Trophoblast cell (in vitro differentiated cells and primary cell): ENCODE results near the gene HLTF.

ENCODE experiments used
- DNase-seq, 2 donors: peaks; one replicate each; pipeline ENCODE4 v3.0.0-alpha.2; 2016
- H2AFZ ChIP-seq: 2 replicates; pipeline ENCODE4 v1.6.1; 2013; ENCODE audit warnings: low read length, moderate library complexity, mild to moderate bottlenecking; ENCODE audit not compliant: insufficient read depth, poor library complexity
- H2AK5ac ChIP-seq: 2 replicates; pipeline ENCODE4 v1.6.1; 2013; ENCODE audit warnings: mild to moderate bottlenecking, low read length
- H2BK120ac ChIP-seq: 2 replicates; pipeline ENCODE4 v1.6.1; 2013; ENCODE audit warnings: low read length, mild to moderate bottlenecking, moderate library complexity; ENCODE audit not compliant: insufficient read depth, poor library complexity
- H2BK12ac ChIP-seq: 2 replicates; pipeline ENCODE4 v1.6.1; 2013; ENCODE audit warnings: mild to moderate bottlenecking, low read length, moderate library complexity
- H2BK5ac ChIP-seq: 2 replicates; pipeline ENCODE4 v1.6.1; 2013; ENCODE audit warnings: low read length, low read depth, moderate library complexity, mild to moderate bottlenecking; ENCODE audit not compliant: poor library complexity
- H3K14ac ChIP-seq: 2 replicates; pipeline ENCODE4 v1.6.1; 2013; ENCODE audit warnings: mild to moderate bottlenecking, low read length
- H3K18ac ChIP-seq: 2 replicates; pipeline ENCODE4 v1.6.1; 2013; ENCODE audit warnings: mild to moderate bottlenecking, low read length
- H3K23ac ChIP-seq: 2 replicates; pipeline ENCODE4 v1.6.1; 2013; ENCODE audit warnings: low read length
- H3K27ac ChIP-seq: 2 replicates; pipeline ENCODE4 v1.5.1; 2013; ENCODE audit warnings: low read depth, mild to moderate bottlenecking, inconsistent platforms, low read length, moderate library complexity
- H3K27me3 ChIP-seq: 2 replicates; pipeline ENCODE4 v1.6.1; 2013; ENCODE audit warnings: inconsistent platforms, mild to moderate bottlenecking, low read length, moderate library complexity; ENCODE audit not compliant: insufficient read depth
- H3K36me3 ChIP-seq, 2 experiments: 1 replicate in 1 of 2; 2 replicates in 1 of 2; pipeline ENCODE4 v1.6.1; 2013; ENCODE audit warnings: low read length in 2 of 2, mild to moderate bottlenecking in 2 of 2, moderate library complexity in 1 of 2; ENCODE audit not compliant: insufficient read depth in 2 of 2, control insufficient read depth in 1 of 2
- H3K4ac ChIP-seq: 2 replicates; pipeline ENCODE4 v1.6.1; 2013; ENCODE audit warnings: low read depth, mild to moderate bottlenecking, low read length, moderate library complexity
- H3K4me1 ChIP-seq, 2 experiments: 1 replicate in 1 of 2; 2 replicates in 1 of 2; pipeline ENCODE4 v1.6.1; 2013; ENCODE audit warnings: low read length in 2 of 2, mild to moderate bottlenecking in 2 of 2, moderate library complexity in 1 of 2; ENCODE audit not compliant: insufficient read depth in 2 of 2, control insufficient read depth in 1 of 2
- H3K4me2 ChIP-seq: 2 replicates; pipeline ENCODE4 v1.6.1; 2013; ENCODE audit warnings: inconsistent platforms, mild to moderate bottlenecking, low read length, moderate library complexity
- H3K4me3 ChIP-seq: 2 replicates; pipeline ENCODE4 v1.5.1; 2013; ENCODE audit warnings: mild to moderate bottlenecking, low read depth, low read length, inconsistent platforms
- H3K79me1 ChIP-seq: one replicate; pipeline ENCODE4 v1.6.1; 2013; ENCODE audit warnings: low read length
- H3K79me2 ChIP-seq: 2 replicates; pipeline ENCODE4 v1.6.1; 2013; ENCODE audit warnings: low read length, mild to moderate bottlenecking; ENCODE audit not compliant: control insufficient read depth, insufficient read depth, poor library complexity
- H3K9ac ChIP-seq: 2 replicates; pipeline ENCODE4 v1.6.1; 2013; ENCODE audit warnings: mild to moderate bottlenecking, low read length
- H3K9me3 ChIP-seq: 2 replicates; pipeline ENCODE4 v1.6.1; 2013; ENCODE audit warnings: low read depth, mild to moderate bottlenecking, control low read depth, inconsistent platforms, low read length; ENCODE audit not compliant: insufficient read depth
- H4K12ac ChIP-seq: 2 replicates; pipeline ENCODE4 v1.6.1; 2013; ENCODE audit warnings: low read depth, mild to moderate bottlenecking, low read length, moderate library complexity
- H4K8ac ChIP-seq: 2 replicates; pipeline ENCODE4 v1.6.1; 2013; ENCODE audit warnings: low read depth, mild to moderate bottlenecking, low read length, moderate library complexity
- H4K91ac ChIP-seq: one replicate; pipeline ENCODE4 v1.6.1; 2013; ENCODE audit warnings: low read depth, mild to moderate bottlenecking, low read length, moderate library complexity
- WGBS: extraction: QIAGEN DNeasy Blood & Tissue Kit; methylation state at CpG from one replicate; pipeline ENCODE4 v1.1.7; 2013; ENCODE audit warnings: missing lambda C conversion rate; ENCODE audit not compliant: insufficient read length, insufficient coverage; ENCODE audit errors: extremely low coverage; 5-methylcytosine and 5-hydroxymethylcytosine counted together

HLTF gene

DNA sequence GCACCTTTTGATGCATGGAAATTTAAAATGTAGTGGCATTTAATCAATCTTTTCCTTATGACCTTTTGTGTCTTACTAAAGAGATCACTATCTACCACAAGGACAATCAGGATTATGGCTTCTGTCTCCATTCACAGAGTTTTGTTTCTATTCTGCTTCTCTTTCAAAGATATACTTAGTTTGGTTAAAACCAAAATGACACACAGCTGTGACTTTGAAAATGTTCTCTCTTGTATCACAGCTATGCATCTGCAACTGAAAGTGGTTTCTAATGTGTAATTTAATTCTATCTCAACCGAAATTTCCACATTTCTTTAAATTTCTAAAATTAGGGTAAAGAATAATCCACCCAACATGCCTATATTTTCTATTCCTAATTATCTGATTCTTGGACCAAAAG lies 27.7 kb downstream of the HLTF start:
- H2AK5ac ChIP-seq, result no peak overlapping the region
- H4K8ac ChIP-seq, result no peak overlapping the region
- H3K23ac ChIP-seq, result no peak overlapping the region
- H3K27me3 ChIP-seq, result no peaks in the 10 kb centered on the region
- no peak overlapping the region for H3K4me2 ChIP-seq
- no peak overlapping the region for H3K27ac ChIP-seq
- no peak overlapping the region for H2BK12ac ChIP-seq
- no peak overlapping the region for H2BK5ac ChIP-seq
- no peak overlapping the region for H2AFZ ChIP-seq
- no peaks in the 10 kb centered on the region for H3K79me2 ChIP-seq
- H3K4me3 ChIP-seq, result no peak overlapping the region
- H4K12ac ChIP-seq, result no peak overlapping the region
- peaks cover 3 to 10% of the 10 kb centered on the region in 2 experiments for H3K36me3 ChIP-seq
- H3K4me1 ChIP-seq, result no peaks in the 10 kb centered on the region
- no peak overlapping the region for H2BK120ac ChIP-seq
- no peak overlapping the region for H3K9ac ChIP-seq
- no peak for DNase-seq
- no peak overlapping the region for H3K14ac ChIP-seq
- no peaks in the 10 kb centered on the region for H3K9me3 ChIP-seq
- H3K18ac ChIP-seq, result no peak overlapping the region
- H3K4ac ChIP-seq, result no peak overlapping the region
- H4K91ac ChIP-seq, result no peak overlapping the region
- no peaks in the 10 kb centered on the region for H3K79me1 ChIP-seq
- no CpG with 5 or more reads among the region's 1 CpG for WGBS

DNA sequence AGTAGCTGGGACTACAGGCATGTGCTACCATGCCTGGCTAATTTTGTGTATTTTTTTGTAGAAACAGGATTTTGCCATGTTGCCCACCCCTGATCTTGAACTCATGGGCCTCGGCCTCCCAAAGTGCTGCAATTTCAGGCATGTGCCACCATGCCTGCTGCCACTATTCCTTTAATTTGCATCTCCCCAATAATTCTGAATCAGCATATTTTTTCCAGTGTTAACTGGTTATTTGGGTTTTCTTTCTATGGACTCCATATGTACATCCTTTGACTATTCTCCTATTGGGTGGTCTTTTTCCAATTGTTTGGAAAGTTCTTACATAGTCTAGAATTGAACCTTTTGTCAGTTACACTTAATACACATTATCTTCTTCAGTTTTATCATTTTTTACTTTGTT lies 28.1 kb downstream of the HLTF start:
- DNase-seq, result no peak
- Histone ChIP-seq H3K36me3 (peaks cover 5 to 12% of the 10 kb centered on the region in 2 experiments), H3K9ac (no peak overlapping the region), H4K91ac (no peak overlapping the region), H4K8ac (no peak overlapping the region), H3K79me1 (no peaks in the 10 kb centered on the region), H2AK5ac (no peak overlapping the region), H3K23ac (no peak overlapping the region), H3K4ac (no peak overlapping the region), H2BK5ac (no peak overlapping the region), H2AFZ (no peak overlapping the region), H3K14ac (no peak overlapping the region), H3K79me2 (no peaks in the 10 kb centered on the region), H3K27me3 (no peaks in the 10 kb centered on the region), H3K4me1 (no peaks in the 10 kb centered on the region), H3K18ac (no peak overlapping the region), H3K4me2 (no peak overlapping the region), H4K12ac (no peak overlapping the region), H2BK120ac (no peak overlapping the region), H3K27ac (no peak overlapping the region), H3K4me3 (no peak overlapping the region), H3K9me3 (no peaks in the 10 kb centered on the region), H2BK12ac (no peak overlapping the region)
- no CpG with 5 or more reads among the region's 1 CpG for WGBS

DNA sequence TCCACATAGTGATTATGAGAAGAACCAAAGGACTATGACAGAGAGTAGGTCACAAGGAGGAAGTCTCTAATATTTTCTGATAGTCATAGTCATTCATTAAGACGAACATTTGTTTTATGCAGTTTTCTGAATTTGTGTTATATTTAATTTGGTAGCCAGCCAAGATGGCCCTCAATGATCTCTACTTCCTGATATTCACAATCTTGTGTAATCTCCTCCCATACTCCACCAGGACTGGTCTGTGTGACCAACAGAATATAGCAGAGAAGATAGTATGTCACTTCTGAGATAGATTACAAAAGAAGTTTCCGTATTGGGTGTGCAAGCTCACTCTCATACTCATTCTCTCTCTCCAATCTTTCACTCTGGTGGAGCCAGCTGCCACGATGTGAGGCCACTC lies 30.8 kb downstream of the HLTF start:
- WGBS, result no CpG with 5 or more reads among the region's 3 CpGs
- no peaks in the 10 kb centered on the region for H3K9me3 ChIP-seq
- no peaks in the 10 kb centered on the region for H3K79me2 ChIP-seq
- H3K23ac ChIP-seq, result no peak overlapping the region
- no peak overlapping the region for H3K4me2 ChIP-seq
- H4K91ac ChIP-seq, result no peak overlapping the region
- no peak overlapping the region for H3K27ac ChIP-seq
- DNase-seq, result no peak
- no peak overlapping the region for H3K18ac ChIP-seq
- no peak overlapping the region for H3K14ac ChIP-seq
- H3K79me1 ChIP-seq, result no peaks in the 10 kb centered on the region
- H3K4me3 ChIP-seq, result no peak overlapping the region
- no peak overlapping the region for H2BK5ac ChIP-seq
- H2BK120ac ChIP-seq, result no peak overlapping the region
- H4K12ac ChIP-seq, result no peak overlapping the region
- H3K4me1 ChIP-seq, result no peaks in the 10 kb centered on the region
- H4K8ac ChIP-seq, result no peak overlapping the region
- no peak overlapping the region for H3K4ac ChIP-seq
- no peak overlapping the region for H2AK5ac ChIP-seq
- no peak overlapping the region for H3K9ac ChIP-seq
- H3K27me3 ChIP-seq, result no peaks in the 10 kb centered on the region
- H2BK12ac ChIP-seq, result no peak overlapping the region
- peaks cover 11 to 14% of the 10 kb centered on the region in 2 experiments for H3K36me3 ChIP-seq
- H2AFZ ChIP-seq, result no peak overlapping the region

DNA sequence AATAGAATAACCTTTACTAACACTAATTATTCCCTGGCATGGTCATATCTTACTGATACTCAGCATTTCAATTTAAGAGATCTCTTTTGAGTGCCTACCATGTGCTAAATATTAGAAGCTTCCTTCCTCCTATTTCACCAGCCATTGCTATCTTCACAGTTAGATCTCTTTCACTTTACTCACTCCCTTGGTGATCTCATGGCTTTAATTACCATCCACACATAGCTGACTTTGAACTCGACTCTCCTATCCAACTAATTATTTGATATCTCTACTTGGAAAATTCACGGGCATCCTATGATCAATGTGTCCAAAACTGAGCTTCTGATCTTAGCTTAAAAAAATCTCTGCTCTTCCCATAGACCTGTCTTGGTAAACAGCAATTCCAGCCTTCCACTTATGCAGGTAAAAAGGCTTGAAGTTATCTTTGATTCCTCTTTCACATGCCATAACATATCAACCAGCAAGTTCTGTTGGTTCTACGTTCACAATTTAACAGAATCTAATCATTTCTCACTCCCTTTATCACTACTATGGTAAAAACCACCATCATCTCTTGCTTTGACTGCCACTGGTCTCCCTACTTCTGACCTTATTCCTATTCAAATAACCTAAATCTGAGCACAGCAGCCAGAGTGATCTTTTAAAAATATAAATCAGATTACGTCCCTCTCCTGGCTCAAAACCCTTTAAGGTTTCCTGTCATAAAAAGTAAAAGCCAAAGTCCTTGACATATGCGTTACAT lies 41.8 kb downstream of the HLTF start:
- H3K27me3 ChIP-seq, result no peaks in the 10 kb centered on the region
- H3K4ac ChIP-seq, result no peak overlapping the region
- H4K8ac ChIP-seq, result no peak overlapping the region
- H3K23ac ChIP-seq, result no peak overlapping the region
- no peak overlapping the region for H4K91ac ChIP-seq
- no peak overlapping the region for H2BK120ac ChIP-seq
- H3K18ac ChIP-seq, result no peak overlapping the region
- H3K4me1 ChIP-seq, result no peaks in the 10 kb centered on the region
- WGBS, result no CpG with 5 or more reads among the region's 5 CpGs
- no peak overlapping the region for H2AFZ ChIP-seq
- no peaks in the 10 kb centered on the region for H3K9me3 ChIP-seq
- H4K12ac ChIP-seq, result no peak overlapping the region
- peaks cover 0 to under 1% of the 10 kb centered on the region in 2 experiments for H3K36me3 ChIP-seq
- H2BK12ac ChIP-seq, result no peak overlapping the region
- H3K4me2 ChIP-seq, result no peak overlapping the region
- H3K14ac ChIP-seq, result no peak overlapping the region
- H3K27ac ChIP-seq, result no peak overlapping the region
- no peaks in the 10 kb centered on the region for H3K79me2 ChIP-seq
- no peak for DNase-seq
- H3K4me3 ChIP-seq, result no peak overlapping the region
- H3K9ac ChIP-seq, result no peak overlapping the region
- no peak overlapping the region for H2BK5ac ChIP-seq
- H2AK5ac ChIP-seq, result no peak overlapping the region
- H3K79me1 ChIP-seq, result no peaks in the 10 kb centered on the region
